HL-60 (cell line): ENCODE results near the gene BAIAP2.

Source experiments
- DNase-seq, 2 experiments: peaks; one replicate each; pipeline ENCODE4 v3.0.0-alpha.2; 2010 to 2020; ENCODE audit warnings: low read depth in 1 of 2, low spot score in 1 of 2
- H3K27ac ChIP-seq: fragments of 250-450 bp; sonication (Bioruptor Pico); replicated peaks from 2 replicates; pipeline ENCODE4 v1.5.1; 2020; ENCODE audit warnings: mild to moderate bottlenecking, moderate library complexity
- H3K27me3 ChIP-seq: fragments of 250-450 bp; sonication (Bioruptor Pico); 2 replicates; pipeline ENCODE4 v1.5.1; 2021; ENCODE audit warnings: mild to moderate bottlenecking, moderate library complexity; ENCODE audit not compliant: insufficient read depth, poor library complexity, severe bottlenecking
- H3K4me3 ChIP-seq: replicated peaks from 2 replicates; pipeline ENCODE4 v1.5.1; 2011; ENCODE audit warnings: mild to moderate bottlenecking, control low read depth, low read length; ENCODE audit not compliant: insufficient read depth
- GABPA ChIP-seq: IDR thresholded peaks from 2 replicates; pipeline ENCODE4 v1.6.1; 2012; ENCODE audit warnings: low read depth
- POLR2AphosphoS5 ChIP-seq: IDR thresholded peaks from 2 replicates; pipeline ENCODE4 v1.6.1; 2012; ENCODE audit warnings: low read depth
- SPI1 ChIP-seq: IDR thresholded peaks from 2 replicates; pipeline ENCODE4 v1.6.1; 2012; ENCODE audit warnings: low read depth, mild to moderate bottlenecking, borderline replicate concordance
- TF ChIP-seq, protein P1 (sequence below): IDR thresholded peaks from one replicate; pipeline ENCODE4 v1.5.1; 2011; ENCODE audit warnings: low read length, control low read depth, inconsistent platforms; ENCODE audit not compliant: insufficient read depth
- TF ChIP-seq, protein P2 (sequence below): IDR thresholded peaks from 2 replicates; pipeline ENCODE4 v1.6.1; 2012; ENCODE audit warnings: low read depth; ENCODE audit not compliant: insufficient replicate concordance

Gene BAIAP2

DNA sequence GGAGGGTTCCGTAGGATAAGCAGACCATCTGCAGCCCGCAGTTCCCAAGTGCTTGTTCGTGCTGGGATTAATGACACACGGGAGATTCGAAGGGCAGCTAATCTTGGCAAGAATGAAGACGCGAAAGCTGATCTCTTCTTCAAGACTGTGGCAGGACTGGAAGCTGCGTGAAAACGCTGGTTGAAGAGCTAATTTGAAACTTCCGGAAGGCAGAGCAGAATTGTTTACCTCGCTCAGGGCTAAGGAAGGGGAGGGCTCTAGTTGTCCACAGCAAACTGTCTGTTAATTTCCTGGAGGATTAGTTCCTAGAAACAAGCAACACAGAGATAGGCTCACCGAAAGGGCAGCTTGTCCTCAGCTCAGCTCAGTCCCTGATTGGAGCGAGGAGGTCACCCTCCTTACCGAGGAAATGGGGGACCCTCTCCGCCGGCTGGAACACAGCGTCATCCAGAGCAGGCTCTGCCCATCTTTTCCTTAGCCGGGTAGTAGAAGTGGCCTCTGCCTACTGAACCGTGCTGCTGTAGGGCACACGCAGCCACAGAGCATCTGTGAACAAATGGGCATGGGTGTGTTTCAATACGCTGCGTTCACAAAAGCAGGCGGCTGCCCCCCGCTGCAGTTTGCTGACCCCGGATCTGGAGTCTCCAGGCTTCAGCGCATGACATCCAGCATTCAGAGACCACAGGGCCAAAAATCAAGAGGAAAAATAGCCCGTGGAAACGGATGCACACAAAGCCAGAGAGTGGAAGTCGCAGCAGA lies 16.7 kb upstream of the BAIAP2 start:
- no peak for TF ChIP-seq SPI1
- TF ChIP-seq, protein P1, sequence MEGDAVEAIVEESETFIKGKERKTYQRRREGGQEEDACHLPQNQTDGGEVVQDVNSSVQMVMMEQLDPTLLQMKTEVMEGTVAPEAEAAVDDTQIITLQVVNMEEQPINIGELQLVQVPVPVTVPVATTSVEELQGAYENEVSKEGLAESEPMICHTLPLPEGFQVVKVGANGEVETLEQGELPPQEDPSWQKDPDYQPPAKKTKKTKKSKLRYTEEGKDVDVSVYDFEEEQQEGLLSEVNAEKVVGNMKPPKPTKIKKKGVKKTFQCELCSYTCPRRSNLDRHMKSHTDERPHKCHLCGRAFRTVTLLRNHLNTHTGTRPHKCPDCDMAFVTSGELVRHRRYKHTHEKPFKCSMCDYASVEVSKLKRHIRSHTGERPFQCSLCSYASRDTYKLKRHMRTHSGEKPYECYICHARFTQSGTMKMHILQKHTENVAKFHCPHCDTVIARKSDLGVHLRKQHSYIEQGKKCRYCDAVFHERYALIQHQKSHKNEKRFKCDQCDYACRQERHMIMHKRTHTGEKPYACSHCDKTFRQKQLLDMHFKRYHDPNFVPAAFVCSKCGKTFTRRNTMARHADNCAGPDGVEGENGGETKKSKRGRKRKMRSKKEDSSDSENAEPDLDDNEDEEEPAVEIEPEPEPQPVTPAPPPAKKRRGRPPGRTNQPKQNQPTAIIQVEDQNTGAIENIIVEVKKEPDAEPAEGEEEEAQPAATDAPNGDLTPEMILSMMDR, result no peak
- TF ChIP-seq, protein P2, sequence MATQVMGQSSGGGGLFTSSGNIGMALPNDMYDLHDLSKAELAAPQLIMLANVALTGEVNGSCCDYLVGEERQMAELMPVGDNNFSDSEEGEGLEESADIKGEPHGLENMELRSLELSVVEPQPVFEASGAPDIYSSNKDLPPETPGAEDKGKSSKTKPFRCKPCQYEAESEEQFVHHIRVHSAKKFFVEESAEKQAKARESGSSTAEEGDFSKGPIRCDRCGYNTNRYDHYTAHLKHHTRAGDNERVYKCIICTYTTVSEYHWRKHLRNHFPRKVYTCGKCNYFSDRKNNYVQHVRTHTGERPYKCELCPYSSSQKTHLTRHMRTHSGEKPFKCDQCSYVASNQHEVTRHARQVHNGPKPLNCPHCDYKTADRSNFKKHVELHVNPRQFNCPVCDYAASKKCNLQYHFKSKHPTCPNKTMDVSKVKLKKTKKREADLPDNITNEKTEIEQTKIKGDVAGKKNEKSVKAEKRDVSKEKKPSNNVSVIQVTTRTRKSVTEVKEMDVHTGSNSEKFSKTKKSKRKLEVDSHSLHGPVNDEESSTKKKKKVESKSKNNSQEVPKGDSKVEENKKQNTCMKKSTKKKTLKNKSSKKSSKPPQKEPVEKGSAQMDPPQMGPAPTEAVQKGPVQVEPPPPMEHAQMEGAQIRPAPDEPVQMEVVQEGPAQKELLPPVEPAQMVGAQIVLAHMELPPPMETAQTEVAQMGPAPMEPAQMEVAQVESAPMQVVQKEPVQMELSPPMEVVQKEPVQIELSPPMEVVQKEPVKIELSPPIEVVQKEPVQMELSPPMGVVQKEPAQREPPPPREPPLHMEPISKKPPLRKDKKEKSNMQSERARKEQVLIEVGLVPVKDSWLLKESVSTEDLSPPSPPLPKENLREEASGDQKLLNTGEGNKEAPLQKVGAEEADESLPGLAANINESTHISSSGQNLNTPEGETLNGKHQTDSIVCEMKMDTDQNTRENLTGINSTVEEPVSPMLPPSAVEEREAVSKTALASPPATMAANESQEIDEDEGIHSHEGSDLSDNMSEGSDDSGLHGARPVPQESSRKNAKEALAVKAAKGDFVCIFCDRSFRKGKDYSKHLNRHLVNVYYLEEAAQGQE, result no peak
- no peak for TF ChIP-seq POLR2AphosphoS5
- no peak for TF ChIP-seq GABPA
- Histone ChIP-seq H3K27ac (peak overlapping the region; percentile 60), H3K4me3 (no peak overlapping the region)

DNA sequence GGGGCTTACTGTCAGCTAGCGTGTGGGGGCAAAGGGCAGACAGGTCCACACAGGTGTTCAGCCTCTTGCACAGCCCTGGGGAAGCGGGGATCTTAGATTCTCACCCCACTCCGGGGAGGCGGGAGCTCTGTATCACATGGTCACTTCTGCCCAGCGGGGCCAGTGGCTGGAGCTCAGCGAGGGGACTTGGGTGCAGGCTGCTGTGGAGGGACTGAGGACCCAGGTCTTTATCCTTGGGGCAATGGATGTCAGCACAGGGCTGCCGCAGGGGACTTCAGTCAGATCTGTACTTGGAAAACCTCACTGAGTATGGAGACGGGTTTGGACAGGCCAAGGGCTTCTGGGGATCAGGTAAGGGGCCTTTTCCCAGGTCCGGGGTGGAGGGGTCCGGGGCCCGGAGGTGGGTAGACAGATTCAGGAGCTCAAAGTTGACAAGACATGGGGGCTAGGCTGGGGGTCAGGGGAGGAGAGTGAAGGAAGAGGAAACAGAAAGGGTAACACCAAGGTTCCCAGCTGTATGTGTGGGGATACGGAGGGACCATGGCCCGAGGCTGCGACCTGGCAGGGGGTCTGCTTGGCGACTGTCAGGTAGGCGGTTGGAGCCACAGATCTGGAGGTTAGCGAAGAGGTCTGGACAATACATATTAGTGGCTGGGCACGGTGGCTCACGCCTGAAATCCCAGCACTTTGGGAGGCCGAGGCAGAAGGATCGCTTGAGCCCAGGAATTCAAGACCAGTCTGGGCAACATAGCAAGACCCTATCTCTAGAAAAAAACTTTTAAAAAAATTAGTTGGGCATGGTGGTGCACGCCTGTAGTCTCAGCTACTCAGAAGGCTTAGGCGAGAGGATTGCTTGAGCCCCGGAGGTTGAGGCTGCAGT lies 15.1 kb upstream of the BAIAP2 start:
- TF ChIP-seq GABPA, result no peak
- TF ChIP-seq, protein P1, result no peak
- TF ChIP-seq POLR2AphosphoS5, result no peak
- TF ChIP-seq, protein P2, result no peak
- TF ChIP-seq SPI1, result no peak
- Histone ChIP-seq H3K4me3 (no peak overlapping the region), H3K27ac (no peak overlapping the region), H3K27me3 (no peaks in the 10 kb centered on the region)
- DNase-seq, result no peak

More for the DNA sequence above, 16.7 kb upstream of the BAIAP2 start:
- DNase-seq, result peak in 1 of 2 experiments; percentile 38
- H3K27me3 ChIP-seq, result no peaks in the 10 kb centered on the region

DNA sequence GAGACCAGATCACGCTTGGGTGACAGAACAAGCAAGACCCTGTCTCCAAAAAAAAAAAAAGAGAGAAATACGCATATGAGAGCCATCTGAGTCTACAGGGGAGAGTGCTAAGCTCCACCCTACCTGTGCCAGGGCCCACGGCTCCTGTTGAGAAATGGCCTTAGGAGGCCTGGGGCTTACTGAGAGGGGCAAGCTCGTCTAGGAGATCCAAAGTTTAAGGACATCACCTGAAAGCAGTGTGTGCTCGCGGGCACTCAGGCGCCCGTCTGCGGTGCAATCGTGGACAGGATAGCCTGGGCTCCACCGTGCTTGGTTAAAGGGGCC lies 14.5 kb upstream of the BAIAP2 start:
- no peak overlapping the region for H3K4me3 ChIP-seq
- DNase-seq, result no peak
- TF ChIP-seq POLR2AphosphoS5 (no peak), SPI1 (no peak), GABPA (no peak)
- TF ChIP-seq, protein P2, result no peak
- TF ChIP-seq, protein P1, result no peak
- H3K27ac ChIP-seq, result no peak overlapping the region
- H3K27me3 ChIP-seq, result peaks cover 3% of the 10 kb centered on the region
